Lower leg skin (tissue), 4 donors: ENCODE data around the gene ZNF528. TPM values are rescaled to one million over a fixed set of nuclear protein-coding genes. Genes with fewer than 3 reads are reported as not detected.

Experiments used
- DNase-seq, 2 donors: peaks; one replicate each; pipeline ENCODE4 v3.0.0-alpha.2; 2019; ENCODE audit warnings: low spot score in 2 of 2
- H3K4me3 ChIP-seq: fragments of 200-600 bp; sonication (generic); 2 replicates; pipeline ENCODE4 v1.5.1; 2017; ENCODE audit warnings: mild to moderate bottlenecking, low read depth; ENCODE audit not compliant: poor library complexity, severe bottlenecking
- POLR2A ChIP-seq, 2 donors: fragments of 450-650 bp; IDR thresholded peaks; one replicate each; pipeline ENCODE4 v1.6.1; 2016 to 2017; ENCODE audit warnings: antibody characterized with exemption in 2 of 2, mild to moderate bottlenecking in 1 of 2, moderate library complexity in 1 of 2
- WGBS, 2 donors: methylation state at CpG; one replicate each; pipeline ENCODE4 v1.1.5; 2018; 5-methylcytosine and 5-hydroxymethylcytosine counted together
- intact Hi-C: fragments of 100-400 bp; cut with DNase I; formaldehyde crosslinking; loops from one replicate; pipeline ENCODE4 v1.15.0; 2023; ENCODE audit warnings: low total_unique reads
- total RNA-seq, 4 donors: library from RNA; depleted of rRNA; stranded (reverse); fragments of >200 nt; gene quantifications; one replicate each; pipeline ENCODE4 v1.1.0, GENCODE V29; 2016
- TF ChIP-seq, protein P1 (sequence below), 3 donors: fragments of 450-650 bp; IDR thresholded peaks; one replicate each; pipeline ENCODE4 v1.5.1; 2016; ENCODE audit warnings: antibody characterized with exemption in 3 of 3, mild to moderate bottlenecking in 3 of 3, moderate library complexity in 2 of 3

Gene ZNF528
- total RNA-seq, 4 donors from 2014 or later: 13.4 to 17.9 (median 14.7) TPM

DNA sequence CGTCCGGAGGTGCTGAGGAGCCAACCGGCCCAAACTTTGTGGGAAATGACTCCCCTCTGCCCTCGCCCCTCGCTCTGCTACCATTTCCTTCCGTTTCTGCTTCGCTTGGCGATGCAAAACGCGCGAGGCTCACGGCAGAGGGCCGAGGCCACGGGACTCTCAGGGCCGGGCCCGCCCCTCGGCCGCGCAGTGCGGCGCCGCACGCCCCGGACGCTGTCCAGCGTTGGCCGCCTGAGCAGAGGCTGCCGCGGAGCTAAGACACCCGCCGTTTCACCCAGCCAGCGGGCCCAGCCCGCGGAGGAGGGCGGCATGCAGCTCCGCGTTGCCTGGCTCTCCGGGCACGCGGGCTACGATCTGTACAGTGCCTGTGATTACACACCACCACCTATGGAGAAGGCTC, 53.6 kb downstream of the ZNF528 start:
- 23 to 53% methylated on average over 28 to 35 of the region's 41 CpGs for WGBS, 2 donors
- intact Hi-C loops: no loop called here
- no peak for DNase-seq
- TF ChIP-seq, protein P1, sequence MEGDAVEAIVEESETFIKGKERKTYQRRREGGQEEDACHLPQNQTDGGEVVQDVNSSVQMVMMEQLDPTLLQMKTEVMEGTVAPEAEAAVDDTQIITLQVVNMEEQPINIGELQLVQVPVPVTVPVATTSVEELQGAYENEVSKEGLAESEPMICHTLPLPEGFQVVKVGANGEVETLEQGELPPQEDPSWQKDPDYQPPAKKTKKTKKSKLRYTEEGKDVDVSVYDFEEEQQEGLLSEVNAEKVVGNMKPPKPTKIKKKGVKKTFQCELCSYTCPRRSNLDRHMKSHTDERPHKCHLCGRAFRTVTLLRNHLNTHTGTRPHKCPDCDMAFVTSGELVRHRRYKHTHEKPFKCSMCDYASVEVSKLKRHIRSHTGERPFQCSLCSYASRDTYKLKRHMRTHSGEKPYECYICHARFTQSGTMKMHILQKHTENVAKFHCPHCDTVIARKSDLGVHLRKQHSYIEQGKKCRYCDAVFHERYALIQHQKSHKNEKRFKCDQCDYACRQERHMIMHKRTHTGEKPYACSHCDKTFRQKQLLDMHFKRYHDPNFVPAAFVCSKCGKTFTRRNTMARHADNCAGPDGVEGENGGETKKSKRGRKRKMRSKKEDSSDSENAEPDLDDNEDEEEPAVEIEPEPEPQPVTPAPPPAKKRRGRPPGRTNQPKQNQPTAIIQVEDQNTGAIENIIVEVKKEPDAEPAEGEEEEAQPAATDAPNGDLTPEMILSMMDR (IDR thresholded peaks at IDR 0.05): no peak
- TF ChIP-seq POLR2A (IDR thresholded peaks at IDR 0.05): no peak
- H3K4me3 ChIP-seq: no peak overlapping the region

DNA sequence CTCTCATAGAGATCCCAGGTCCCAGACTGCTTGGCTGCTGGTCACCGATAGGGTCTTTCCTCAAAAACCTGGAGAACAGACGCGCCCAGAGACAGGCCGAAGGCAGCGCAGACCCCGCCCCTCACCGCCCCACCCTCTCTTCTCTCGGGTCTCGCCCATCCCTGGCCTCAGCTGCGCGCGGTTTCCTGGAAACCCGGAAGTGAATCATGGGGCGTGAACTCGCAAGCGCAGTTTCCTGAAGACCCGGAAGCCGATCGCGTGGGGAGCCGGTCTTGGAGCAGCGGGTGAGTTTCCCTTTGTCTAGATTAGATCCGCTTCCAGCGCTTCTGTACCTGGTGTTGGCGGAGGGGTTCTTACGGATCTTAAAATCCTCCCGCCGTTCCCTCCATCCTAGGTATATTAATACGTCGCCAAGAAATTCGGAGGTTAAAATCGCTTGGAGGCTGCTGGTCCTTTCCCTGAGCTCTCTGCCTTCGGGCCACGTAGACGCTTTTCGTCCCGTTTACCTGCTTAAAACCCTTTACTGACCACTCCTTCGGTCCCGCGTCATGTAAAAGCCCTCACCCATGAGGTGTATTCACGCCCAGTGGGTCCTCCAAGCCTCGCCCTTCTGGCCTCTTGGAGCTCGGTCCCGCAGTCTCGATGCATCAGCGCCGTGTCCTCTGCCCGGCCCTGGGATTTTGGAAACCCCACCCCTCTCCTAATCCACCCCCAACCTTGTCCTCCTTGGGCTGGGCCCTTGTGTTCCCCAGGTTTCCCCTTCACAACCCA, 55.9 kb downstream of the ZNF528 start, which contains the start of gene ZNF578:
Gene ZNF578 (plus strand): TSS at position 230 of the 771 bp plus-strand sequence. CDS start 48,293 bp downstream, outside the sequence.
- DNase-seq: peak; percentile 62 to 90
- peak within 1 kb of the TSS; percentile 50 for H3K4me3 ChIP-seq
- TF ChIP-seq POLR2A (IDR thresholded peaks at IDR 0.05): no peak
- TF ChIP-seq, protein P1 (IDR thresholded peaks at IDR 0.05): no peak
- WGBS, 2 donors: 3 to 5% methylated on average over 31 to 44 of the region's 48 CpGs
- intact Hi-C loops: no loop called here

DNA sequence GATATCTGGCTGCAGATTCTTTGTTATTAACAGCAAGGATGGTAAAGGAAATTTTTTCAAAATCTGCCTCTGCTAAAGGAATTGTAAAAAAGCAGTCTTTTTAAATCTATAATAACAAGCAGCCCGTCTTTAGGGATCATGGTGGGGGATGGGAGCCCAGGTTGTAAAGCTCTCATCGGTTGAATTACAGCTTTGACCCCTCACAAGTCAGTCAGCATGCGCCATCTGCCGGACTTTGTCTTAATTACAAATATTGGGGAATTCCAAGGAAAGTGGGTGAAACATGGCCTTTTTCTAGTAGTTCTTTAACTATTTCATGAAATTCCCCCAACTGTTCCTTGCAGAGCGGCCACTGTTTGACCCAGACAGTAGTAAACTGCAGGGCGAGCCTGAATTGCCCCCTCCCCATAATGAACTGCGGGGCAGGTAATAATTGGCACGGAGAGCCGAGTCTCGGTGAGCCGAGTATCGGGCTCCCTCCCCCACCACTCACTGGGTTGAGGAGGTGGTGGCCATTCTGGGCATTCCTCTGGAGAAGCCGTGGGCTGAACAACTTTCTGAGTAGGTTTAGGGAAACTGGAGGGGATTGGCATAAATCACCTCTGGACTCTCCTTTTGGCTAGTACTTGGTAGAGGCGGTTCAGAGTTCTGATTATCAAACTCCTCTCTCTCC, 67.3 kb downstream of the ZNF528 start:
- DNase-seq: no peak
- 83 to 90% methylated on average over 14 of the region's 14 CpGs for WGBS, 2 donors
- no peak overlapping the region for H3K4me3 ChIP-seq
- TF ChIP-seq, protein P1 (IDR thresholded peaks at IDR 0.05): no peak
- no peak for TF ChIP-seq POLR2A (IDR thresholded peaks at IDR 0.05)
- intact Hi-C loops: no loop called here

Other genes with a start within 250 kb of the ZNF528 start
- 10 to 100 TPM; 15.3 to 35.3 (median 24.7) TPM for gene ZNF836, start 226.2 kb upstream of the ZNF528 start, total RNA-seq
- gene PPP2R1A, start 207.8 kb upstream of the ZNF528 start, total RNA-seq: 100 to 1,000 TPM; 200 to 226 (median 224) TPM
- 10 to 100 TPM in 3 of 4 donors, 1 to 10 TPM in 1; 8.0 to 18.4 (median 14.6) TPM for gene ZNF766, start 128.3 kb upstream of the ZNF528 start, total RNA-seq
- gene ZNF480, start 100.7 kb upstream of the ZNF528 start, total RNA-seq: 1 to 10 TPM; 2.8 to 6.2 (median 5.7) TPM
- 1 to 10 TPM in 1 of 4 donors, under 1 TPM in 3; 0.67 to 1.3 (median 0.87) TPM for gene ZNF610, start 61.6 kb upstream of the ZNF528 start, total RNA-seq
- 10 to 100 TPM; 15.2 to 19.7 (median 15.7) TPM for gene ZNF880, start 27.9 kb upstream of the ZNF528 start, total RNA-seq
- under 1 TPM in 2 of 4 donors, not detected in 2; 0.13 to 0.19 TPM for gene ZNF534, start 31.3 kb downstream of the ZNF528 start, total RNA-seq
- gene ZNF578, start 55.7 kb downstream of the ZNF528 start, total RNA-seq: 1 to 10 TPM in 1 of 4 donors, under 1 TPM in 1, not detected in 2; 0.56 to 1.1 TPM
- 10 to 100 TPM; 11.8 to 23.2 (median 15.8) TPM for gene ZNF808, start 129.8 kb downstream of the ZNF528 start, total RNA-seq
- 10 to 100 TPM; 11.6 to 13.7 (median 12.9) TPM for gene ZNF701, start 172.4 kb downstream of the ZNF528 start, total RNA-seq
- 10 to 100 TPM; 20.7 to 51.0 (median 35.3) TPM for gene ZNF83, start 240.5 kb downstream of the ZNF528 start, total RNA-seq